ENCODE results near the gene MOCS1. TPM values are rescaled to one million over a fixed set of nuclear protein-coding genes. Genes with fewer than 3 reads are reported as not detected.

Gene MOCS1
- total and polyA plus RNA-seq, 2 experiments from 2014 or later: 17.2 to 28.1 TPM

- Mint-ChIP-seq H3K27me3 (ENCODE audit: insufficient read depth, low read depth, poor library complexity) (peaks cover 8% of the 10 kb centered on the region), H3K4me3 (no peak overlapping the region), H3K27ac (no peak overlapping the region), H3K36me3 (ENCODE audit: low read depth) (peaks cover 34% of the 10 kb centered on the region), H3K4me1 (0 out of 3 replicates have a peak, but pooled peaks cover 1% of the 10 kb centered on the region), H3K9me3 (no peaks in the 10 kb centered on the region)
- no peaks in the 10 kb centered on the region for H3K79me2 ChIP-seq (replicated peaks; ENCODE audit: insufficient read depth)
- no peaks in the 10 kb centered on the region for H3K27me3 ChIP-seq (ENCODE audit: insufficient read depth)
- DNase-seq (ENCODE audit: low spot score): no peak
- ATAC-seq: no peak
- no peak overlapping the region for H2AFZ ChIP-seq
- no peaks in the 10 kb centered on the region for H4K20me1 ChIP-seq (replicated peaks; ENCODE audit: insufficient read depth)
- peak in 1 of 2 experiments; percentile 24; a peak in 2 of 4 replicates for TF ChIP-seq CTCF (conservative IDR thresholded peaks at IDR 0.05; ENCODE audit: low read depth in 2 of 2)
- TF ChIP-seq, protein P1, sequence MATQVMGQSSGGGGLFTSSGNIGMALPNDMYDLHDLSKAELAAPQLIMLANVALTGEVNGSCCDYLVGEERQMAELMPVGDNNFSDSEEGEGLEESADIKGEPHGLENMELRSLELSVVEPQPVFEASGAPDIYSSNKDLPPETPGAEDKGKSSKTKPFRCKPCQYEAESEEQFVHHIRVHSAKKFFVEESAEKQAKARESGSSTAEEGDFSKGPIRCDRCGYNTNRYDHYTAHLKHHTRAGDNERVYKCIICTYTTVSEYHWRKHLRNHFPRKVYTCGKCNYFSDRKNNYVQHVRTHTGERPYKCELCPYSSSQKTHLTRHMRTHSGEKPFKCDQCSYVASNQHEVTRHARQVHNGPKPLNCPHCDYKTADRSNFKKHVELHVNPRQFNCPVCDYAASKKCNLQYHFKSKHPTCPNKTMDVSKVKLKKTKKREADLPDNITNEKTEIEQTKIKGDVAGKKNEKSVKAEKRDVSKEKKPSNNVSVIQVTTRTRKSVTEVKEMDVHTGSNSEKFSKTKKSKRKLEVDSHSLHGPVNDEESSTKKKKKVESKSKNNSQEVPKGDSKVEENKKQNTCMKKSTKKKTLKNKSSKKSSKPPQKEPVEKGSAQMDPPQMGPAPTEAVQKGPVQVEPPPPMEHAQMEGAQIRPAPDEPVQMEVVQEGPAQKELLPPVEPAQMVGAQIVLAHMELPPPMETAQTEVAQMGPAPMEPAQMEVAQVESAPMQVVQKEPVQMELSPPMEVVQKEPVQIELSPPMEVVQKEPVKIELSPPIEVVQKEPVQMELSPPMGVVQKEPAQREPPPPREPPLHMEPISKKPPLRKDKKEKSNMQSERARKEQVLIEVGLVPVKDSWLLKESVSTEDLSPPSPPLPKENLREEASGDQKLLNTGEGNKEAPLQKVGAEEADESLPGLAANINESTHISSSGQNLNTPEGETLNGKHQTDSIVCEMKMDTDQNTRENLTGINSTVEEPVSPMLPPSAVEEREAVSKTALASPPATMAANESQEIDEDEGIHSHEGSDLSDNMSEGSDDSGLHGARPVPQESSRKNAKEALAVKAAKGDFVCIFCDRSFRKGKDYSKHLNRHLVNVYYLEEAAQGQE (IDR thresholded peaks at IDR 0.05; ENCODE audit: unreplicated experiment): no peak
- H3K4me3 ChIP-seq: no peak overlapping the region
- no peaks in the 10 kb centered on the region for H3F3A ChIP-seq (replicated peaks; ENCODE audit: low read depth)
- H3K4me2 ChIP-seq: no peak overlapping the region
- H3K27ac ChIP-seq (ENCODE audit: low read depth): no peak overlapping the region
- H3K9me2 ChIP-seq (ENCODE audit: insufficient read depth): no peaks in the 10 kb centered on the region; the same call in 1 of the 2 replicates
- no peaks in the 10 kb centered on the region for H3K36me3 ChIP-seq (ENCODE audit: insufficient read depth)
- H3K4me1 ChIP-seq (ENCODE audit: insufficient read depth): no peaks in the 10 kb centered on the region
Measured at GRCh38 chr6:39904946-39905639, 29.2 kb downstream of the MOCS1 start.

DNA sequence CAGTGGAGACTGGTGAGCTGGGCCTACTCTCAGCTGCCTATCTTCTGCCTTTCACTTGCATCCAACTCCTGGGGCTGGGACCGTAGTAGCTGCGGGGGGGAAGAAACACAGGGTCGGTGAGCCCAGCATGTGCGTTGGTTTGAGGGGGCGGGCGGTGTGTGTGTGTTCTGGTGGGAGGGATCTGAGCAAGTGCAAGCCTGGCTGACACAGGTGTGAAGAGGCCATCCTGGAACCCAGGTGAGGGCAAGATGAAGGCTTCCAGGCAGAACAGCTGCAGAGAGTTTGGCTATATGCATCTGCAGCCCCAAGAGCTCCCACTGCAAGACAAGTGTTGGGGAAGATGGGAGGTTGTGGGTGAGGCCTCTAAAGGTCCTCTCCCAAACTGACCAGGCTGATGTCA is 30.6 kb downstream of the MOCS1 start:
- no peak for DNase-seq (ENCODE audit: low spot score)
- H3K9me3 Mint-ChIP-seq: no peaks in the 10 kb centered on the region
- H3K4me3 ChIP-seq: no peak overlapping the region
- no peaks in the 10 kb centered on the region for H3K36me3 ChIP-seq (ENCODE audit: insufficient read depth)
- no peaks in the 10 kb centered on the region for H3K27me3 ChIP-seq (ENCODE audit: insufficient read depth)
- no peak overlapping the region for H3K27ac ChIP-seq (ENCODE audit: low read depth)
- peaks cover 4% of the 10 kb centered on the region; the same call in 1 of the 2 replicates for H3K9me2 ChIP-seq (ENCODE audit: insufficient read depth)
- H3F3A ChIP-seq (replicated peaks; ENCODE audit: low read depth): no peaks in the 10 kb centered on the region
- H3K4me3 Mint-ChIP-seq: no peak overlapping the region
- peaks cover 15% of the 10 kb centered on the region for H3K27me3 Mint-ChIP-seq (ENCODE audit: insufficient read depth, low read depth, poor library complexity)
- no peaks in the 10 kb centered on the region for H3K79me2 ChIP-seq (replicated peaks; ENCODE audit: insufficient read depth)
- peaks cover 32% of the 10 kb centered on the region for H3K36me3 Mint-ChIP-seq (ENCODE audit: low read depth)
- H3K4me1 ChIP-seq (ENCODE audit: insufficient read depth): no peaks in the 10 kb centered on the region
- no peak for ATAC-seq
- H3K27ac Mint-ChIP-seq: no peak overlapping the region
- no peak overlapping the region for H2AFZ ChIP-seq
- no peak overlapping the region for H3K4me2 ChIP-seq
- TF ChIP-seq, protein P1 (IDR thresholded peaks at IDR 0.05; ENCODE audit: unreplicated experiment): no peak
- no peak for TF ChIP-seq NANOG (IDR thresholded peaks at IDR 0.05; ENCODE audit: borderline replicate concordance)
- TF ChIP-seq EZH2 (IDR thresholded peaks at IDR 0.05; ENCODE audit: low read depth, unreplicated experiment): no peak
- no peaks in the 10 kb centered on the region for H4K20me1 ChIP-seq (replicated peaks; ENCODE audit: insufficient read depth)
- H3K4me1 Mint-ChIP-seq: 0 out of 3 replicates have a peak, but pooled peaks cover 3% of the 10 kb centered on the region
